ENCODE results near the gene TBCD. TPM values are rescaled to one million over a fixed set of nuclear protein-coding genes. Genes with fewer than 3 reads are reported as not detected.

The TBCD gene
- total and polyA plus RNA-seq, 9 of the 15 experiments (the other 6 are each of a cell fraction or from before 2014, with no cell fraction given), result 8.9 to 98.5 (median 28.0) TPM

GRCh38 chr17:82890926-82891678 is 139.2 kb downstream of the TBCD start:
- in situ Hi-C loops (cut with MboI) (no loop called here), intact Hi-C loops (cut with micrococcal nuclease) (no loop called here)
- BruUV-seq (replicated peaks), result no TSS peak
- Histone ChIP-seq H3K27me3 (ENCODE audit: control insufficient read depth in 2 of 2, insufficient read depth in 2 of 2, low read length in 2 of 2) (no peaks in the 10 kb centered on the region), H3K27ac (ENCODE audit: extremely low read depth, low read depth, low read length) (no peak overlapping the region), H3K36me3 (ENCODE audit: control insufficient read depth, insufficient read depth, low read length) (peaks cover 57% of the 10 kb centered on the region), H3K9me1 (ENCODE audit: control insufficient read depth, insufficient read depth, low read length) (no peaks in the 10 kb centered on the region), H3K9ac (ENCODE audit: insufficient read depth in 1 of 2, low read depth in 2 of 2, low read length in 2 of 2) (0 out of 4 replicates have a peak overlapping the region, but pooled peaks of 1 of the 2 experiments have one; percentile 39), H3K4me2 (ENCODE audit: insufficient read depth, low read length) (no peak overlapping the region), H2AFZ (ENCODE audit: low read depth, low read length) (no peak overlapping the region), H3K4me3 (no peak overlapping the region), H3K79me2 (ENCODE audit: control insufficient read depth, insufficient read depth, low read length) (peaks cover 26% of the 10 kb centered on the region), H3K4me1 (replicated peaks in 1 of 2; ENCODE audit: control insufficient read depth in 2 of 2, insufficient read depth in 2 of 2, low read length in 2 of 2) (peaks cover 13 to 42% of the 10 kb centered on the region in 2 experiments; a peak in 4 of 5 replicates), H3K9me3 (replicated peaks; ENCODE audit: control insufficient read depth, insufficient read depth, low read depth, low read length) (no peaks in the 10 kb centered on the region), H4K20me1 (replicated peaks; ENCODE audit: control insufficient read depth, insufficient read depth, low read length) (no peaks in the 10 kb centered on the region)
- DNase-seq (ENCODE audit: extremely low read depth in 1 of 4, low spot score in 3 of 4) (no peak), FAIRE-seq (no peak), ATAC-seq (no peak)
- CTCF ChIA-PET (ENCODE audit: low intra/inter-chr PET ratio), result no interaction called here
- WGBS (ENCODE audit: insufficient coverage, low coverage, missing lambda C conversion rate), result 87% methylated on average over 27 of the region's 29 CpGs
- TF ChIP-seq TCF3 (CRISPR knock-in tag; IDR thresholded peaks at IDR 0.05) (peak; percentile 29; the same call in 1 of the 2 replicates), MCM5 (IDR thresholded peaks at IDR 0.05; ENCODE audit: low read depth) (no peak), ZNF717 (CRISPR knock-in tag; IDR thresholded peaks at IDR 0.05) (no peak)
- TF ChIP-seq, protein P1, sequence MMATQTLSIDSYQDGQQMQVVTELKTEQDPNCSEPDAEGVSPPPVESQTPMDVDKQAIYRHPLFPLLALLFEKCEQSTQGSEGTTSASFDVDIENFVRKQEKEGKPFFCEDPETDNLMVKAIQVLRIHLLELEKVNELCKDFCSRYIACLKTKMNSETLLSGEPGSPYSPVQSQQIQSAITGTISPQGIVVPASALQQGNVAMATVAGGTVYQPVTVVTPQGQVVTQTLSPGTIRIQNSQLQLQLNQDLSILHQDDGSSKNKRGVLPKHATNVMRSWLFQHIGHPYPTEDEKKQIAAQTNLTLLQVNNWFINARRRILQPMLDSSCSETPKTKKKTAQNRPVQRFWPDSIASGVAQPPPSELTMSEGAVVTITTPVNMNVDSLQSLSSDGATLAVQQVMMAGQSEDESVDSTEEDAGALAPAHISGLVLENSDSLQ (IDR thresholded peaks at IDR 0.05), result peak; percentile 42; the same call in 1 of the 2 replicates
- POLR2A ChIA-PET, result interaction anchor here (1.4 kb wide), 1 partner anchor 9 kb away, joined by 3 read pairs; no protein-coding TSS in a partner anchor
